Stimulated activated CD4-positive, alpha-beta T cell treated with anti-CD3 and anti-CD28 coated beads, Interleukin-4, amount 100 ng/mL, for 4 hours (primary cell): ENCODE measurements around the gene UQCRC1.

Source experiments
- DNase-seq, 2 experiments: peaks; one replicate each; pipeline ENCODE4 v3.0.0-alpha.2; 2020

UQCRC1 gene

GRCh38 chr3:48609088-48610005 lies at the start of gene UQCRC1:
Gene UQCRC1 (minus strand): TSS chr3:48609646. CDS start chr3:48609620, 26 bp downstream.
- DNase-seq, result peak; percentile 88 to 89

GRCh38 chr3:48656841-48657281 lies 47.4 kb upstream of the UQCRC1 start:
- DNase-seq, result peak; percentile 22 to 39

- peak; percentile 84 to 88 for DNase-seq
Observed at GRCh38 chr3:48656061-48656840, 46.8 kb upstream of the UQCRC1 start.

GRCh38 chr3:48655606-48656005 lies 46.2 kb upstream of the UQCRC1 start:
- DNase-seq, result peak; percentile 50 to 79

GRCh38 chr3:48655063-48655462 lies 45.6 kb upstream of the UQCRC1 start:
- DNase-seq, result no peak

DNA sequence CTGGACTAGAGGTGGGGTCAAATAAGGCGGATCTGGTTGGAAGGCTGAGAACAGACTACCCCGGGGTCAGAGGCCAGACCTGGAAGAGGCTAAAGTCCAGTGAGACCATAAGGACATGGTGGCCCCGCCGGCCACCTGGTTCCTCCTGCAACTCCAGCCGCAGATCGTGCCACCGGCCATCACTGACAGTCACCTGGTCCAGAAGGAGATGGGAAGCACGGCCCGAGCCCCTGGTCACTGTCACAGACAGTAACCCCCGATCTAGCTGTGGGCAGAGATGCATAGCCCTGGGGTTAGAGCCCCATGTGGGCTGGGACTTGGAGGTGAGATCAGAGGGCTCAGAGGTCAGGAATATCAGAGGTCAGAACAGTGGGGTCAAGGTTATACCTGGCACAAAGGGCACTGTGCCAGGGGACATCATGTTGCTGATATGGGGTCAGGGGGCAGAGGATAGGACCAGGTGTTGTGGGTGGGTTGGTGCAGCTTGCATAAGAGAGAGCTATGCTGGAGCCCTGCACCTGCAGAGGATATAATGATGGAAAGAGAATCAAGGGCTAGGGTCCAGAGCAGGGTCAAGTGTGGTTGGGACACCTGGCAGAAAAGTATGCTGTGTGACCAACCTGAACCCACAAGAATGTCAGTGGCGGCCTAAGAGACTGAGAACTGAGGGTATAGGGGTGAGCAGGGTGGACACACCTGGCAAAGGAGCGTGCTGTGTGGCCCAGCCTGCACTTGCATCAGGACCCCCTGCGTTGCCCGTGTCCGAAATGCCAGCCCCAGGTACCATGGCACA lies 43.7 kb upstream of the UQCRC1 start:
- no peak for DNase-seq

GRCh38 chr3:48651771-48652170 lies 42.3 kb upstream of the UQCRC1 start:
- no peak for DNase-seq

- DNase-seq, result no peak
Observed at GRCh38 chr3:48650723-48651122, 41.3 kb upstream of the UQCRC1 start.

GRCh38 chr3:48648188-48648850 lies 38.9 kb upstream of the UQCRC1 start:
- no peak for DNase-seq

- no peak for DNase-seq
Observed at GRCh38 chr3:48647714-48648113, 38.3 kb upstream of the UQCRC1 start.

GRCh38 chr3:48644898-48645760 lies 35.7 kb upstream of the UQCRC1 start:
- DNase-seq, result no peak

GRCh38 chr3:48642605-48643004 lies 33.2 kb upstream of the UQCRC1 start:
- DNase-seq, result no peak

DNA sequence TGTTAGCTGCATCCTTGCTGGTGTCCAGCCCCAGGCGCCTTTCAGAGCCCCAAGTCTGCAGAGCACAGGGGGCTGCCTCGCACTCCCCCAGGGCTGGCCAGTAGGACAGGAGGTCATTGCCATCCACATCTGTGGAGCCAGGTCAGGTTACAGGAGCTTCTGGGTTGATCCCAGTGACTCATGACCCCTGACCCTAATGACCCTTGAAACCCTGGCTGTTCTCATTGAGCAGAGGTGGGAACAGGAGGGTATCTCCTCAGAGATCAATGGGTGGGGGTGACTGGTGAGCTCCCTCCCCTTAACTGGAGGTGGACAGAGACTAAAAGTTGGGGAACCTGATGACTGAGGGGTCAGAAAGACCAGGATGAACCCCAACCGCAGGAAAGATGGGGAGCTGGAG lies 31.9 kb upstream of the UQCRC1 start:
- DNase-seq, result no peak

DNA sequence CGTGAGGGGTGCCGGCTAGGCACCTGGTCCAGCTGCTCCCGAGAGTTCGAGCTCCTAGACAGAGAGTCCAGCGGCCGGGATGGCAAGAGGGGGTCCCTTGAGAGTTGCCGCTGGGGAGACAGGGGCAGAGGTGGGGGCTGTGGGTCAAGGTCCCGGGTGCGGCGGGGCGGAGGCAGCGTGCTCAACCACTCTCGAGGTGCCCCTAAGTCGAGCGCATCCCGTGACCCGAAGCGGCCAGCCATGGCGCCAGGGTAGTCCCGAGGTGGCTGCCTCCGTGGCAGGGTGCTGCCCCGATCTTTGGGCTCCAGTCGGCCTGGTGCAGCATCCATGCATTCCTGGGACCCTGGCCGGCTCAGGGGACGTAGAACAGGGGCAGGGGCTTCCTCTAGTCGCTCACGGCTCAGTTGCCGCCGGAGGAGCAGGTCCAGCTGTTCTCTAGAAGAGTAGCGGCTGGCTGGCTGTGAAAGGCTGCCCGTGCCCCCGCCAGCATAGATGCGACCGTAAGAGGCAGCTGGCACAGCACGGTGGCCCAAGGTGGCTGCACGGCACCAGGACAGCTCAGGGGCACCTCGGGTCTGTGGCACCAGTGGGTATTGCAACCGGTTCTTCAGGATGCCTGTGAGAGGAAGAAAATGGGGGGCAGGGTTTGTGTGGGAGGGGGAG lies 30.6 kb upstream of the UQCRC1 start:
- no peak for DNase-seq

GRCh38 chr3:48637305-48637704 lies 27.9 kb upstream of the UQCRC1 start:
- DNase-seq, result no peak

GRCh38 chr3:48636149-48636655 lies 26.8 kb upstream of the UQCRC1 start:
- no peak for DNase-seq

DNA sequence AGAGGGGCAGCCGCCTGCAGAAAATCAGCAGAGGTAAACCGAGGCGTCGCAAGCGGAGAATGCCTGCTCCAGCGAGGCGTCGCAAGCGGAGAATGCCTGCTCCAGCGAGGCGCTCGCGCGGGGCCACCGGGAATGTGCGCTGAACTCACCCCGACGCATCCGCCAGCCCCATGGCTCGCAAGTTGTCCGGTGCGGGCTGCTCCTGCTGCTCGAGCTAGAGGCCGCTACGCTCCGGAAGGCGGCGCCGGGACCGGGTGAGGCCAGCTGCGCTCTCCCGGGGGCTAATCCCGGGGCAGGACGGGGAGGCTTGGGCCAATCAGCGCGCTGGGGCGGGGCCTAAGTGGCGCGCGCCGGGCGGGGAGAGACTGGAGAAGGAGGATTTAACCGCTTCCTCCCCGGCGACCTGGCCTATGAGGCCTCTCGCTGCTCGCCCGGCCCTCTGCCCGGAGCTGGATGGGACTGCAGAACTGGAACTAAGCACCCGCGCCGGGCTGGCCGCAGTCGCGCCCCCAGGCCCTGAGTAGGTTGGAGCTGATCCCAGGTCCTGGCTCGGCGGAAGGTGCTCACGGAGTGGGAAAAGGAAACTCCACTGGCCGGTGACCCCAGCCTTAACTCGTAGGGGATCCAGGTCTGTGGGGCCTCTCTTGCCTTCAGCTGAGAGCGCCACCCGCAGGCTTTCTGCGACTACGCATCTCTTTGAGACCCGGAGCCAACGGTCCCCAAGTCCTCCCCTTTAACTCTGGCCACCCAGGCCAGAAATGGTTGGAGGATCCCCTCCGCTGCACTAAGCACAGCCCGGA lies 26.0 kb upstream of the UQCRC1 start, which contains the start of gene SLC26A6:
TSS of gene SLC26A6 (minus strand) at position 240 of the 800 bp plus-strand sequence. CDS start at position 172, 68 bp downstream.
- peak; percentile 89 to 95 for DNase-seq

GRCh38 chr3:48634661-48635221 lies 25.3 kb upstream of the UQCRC1 start:
- DNase-seq, result peak; percentile 56 to 70

- no peak for DNase-seq
Observed at GRCh38 chr3:48633743-48634142, 24.3 kb upstream of the UQCRC1 start.
